Ishikawa (cell line): ENCODE data around the gene KCNQ5.

Experiments used
- CEBPB ChIP-seq: IDR thresholded peaks from 2 replicates; pipeline ENCODE4 v1.6.1; 2012
- CREB1 ChIP-seq: IDR thresholded peaks from 2 replicates; pipeline ENCODE4 v1.6.1; 2012; ENCODE audit warnings: low read depth
- EGR1 ChIP-seq: IDR thresholded peaks from 2 replicates; pipeline ENCODE4 v1.6.1; 2012
- EP300 ChIP-seq: IDR thresholded peaks from 2 replicates; pipeline ENCODE4 v1.6.1; 2012; ENCODE audit warnings: borderline replicate concordance
- FOXM1 ChIP-seq: IDR thresholded peaks from 2 replicates; pipeline ENCODE4 v1.6.1; 2012; ENCODE audit warnings: low read depth, borderline replicate concordance
- MAX ChIP-seq: IDR thresholded peaks from 2 replicates; pipeline ENCODE4 v1.6.1; 2012
- NFIC ChIP-seq: IDR thresholded peaks from 2 replicates; pipeline ENCODE4 v1.6.1; 2012
- RAD21 ChIP-seq: IDR thresholded peaks from 2 replicates; pipeline ENCODE4 v1.6.1; 2012; ENCODE audit warnings: low read depth
- REST ChIP-seq: IDR thresholded peaks from 2 replicates; pipeline ENCODE4 v1.6.1; 2012; ENCODE audit warnings: low read depth, mild to moderate bottlenecking
- TAF1 ChIP-seq: IDR thresholded peaks from 2 replicates; pipeline ENCODE4 v1.6.1; 2012; ENCODE audit warnings: low read depth, mild to moderate bottlenecking
- TCF12 ChIP-seq: IDR thresholded peaks from 2 replicates; pipeline ENCODE4 v1.6.1; 2012; ENCODE audit warnings: low read depth
- TEAD4 ChIP-seq: IDR thresholded peaks from 2 replicates; pipeline ENCODE4 v1.6.1; 2012
- USF1 ChIP-seq: IDR thresholded peaks from 2 replicates; pipeline ENCODE4 v1.6.1; 2012
- YY1 ChIP-seq: IDR thresholded peaks from 2 replicates; pipeline ENCODE4 v1.6.1; 2012; ENCODE audit warnings: low read depth
- ZBTB7A ChIP-seq: IDR thresholded peaks from 2 replicates; pipeline ENCODE4 v1.6.1; 2012; ENCODE audit warnings: low read depth

The KCNQ5 gene

DNA sequence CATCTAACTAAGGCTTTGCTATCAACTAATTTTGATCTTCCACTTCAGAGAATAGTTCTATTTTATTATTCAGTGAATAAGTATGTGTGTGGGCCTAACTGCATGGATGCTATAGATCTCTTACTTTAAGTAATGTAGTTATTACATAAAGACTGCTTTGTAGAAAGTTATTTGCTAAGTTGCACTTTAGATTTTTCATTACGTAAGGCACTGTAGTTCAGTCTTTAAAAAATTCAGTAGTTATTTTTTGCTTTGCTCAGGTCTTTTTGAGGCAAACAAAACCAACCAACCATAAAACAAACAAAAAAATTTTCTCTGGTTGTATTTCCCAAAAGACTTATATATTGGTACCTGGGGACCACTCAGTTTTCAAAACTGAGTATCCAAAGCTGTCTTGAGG lies 53.0 kb downstream of the KCNQ5 start:
- TF ChIP-seq FOXM1 (no peak), REST (no peak), CREB1 (no peak), TEAD4 (no peak), CEBPB (no peak), RAD21 (no peak), TCF12 (no peak), YY1 (no peak), USF1 (no peak), ZBTB7A (no peak), MAX (no peak), EGR1 (no peak), TAF1 (no peak), EP300 (no peak), NFIC (no peak)

GRCh38 chr6:72675396-72675795 lies 53.5 kb downstream of the KCNQ5 start:
- TF ChIP-seq TEAD4 (no peak), NFIC (no peak), EGR1 (no peak), USF1 (no peak), TCF12 (no peak), FOXM1 (no peak), CREB1 (no peak), REST (no peak), TAF1 (no peak), YY1 (no peak)

- TF ChIP-seq RAD21: no peak
- no peak for TF ChIP-seq REST
- no peak for TF ChIP-seq CEBPB
- TF ChIP-seq TAF1: no peak
- no peak for TF ChIP-seq ZBTB7A
- no peak for TF ChIP-seq FOXM1
- no peak for TF ChIP-seq YY1
- TF ChIP-seq NFIC: no peak
- TF ChIP-seq USF1: no peak
- no peak for TF ChIP-seq TEAD4
- TF ChIP-seq MAX: no peak
- TF ChIP-seq EP300: no peak
- TF ChIP-seq TCF12: no peak
- no peak for TF ChIP-seq EGR1
- TF ChIP-seq CREB1: no peak
These were observed 55.1 kb downstream of the KCNQ5 start for GRCh38 chr6:72676995-72677394.

GRCh38 chr6:72677740-72678139 lies 55.9 kb downstream of the KCNQ5 start:
- no peak for TF ChIP-seq CREB1
- no peak for TF ChIP-seq EP300
- no peak for TF ChIP-seq ZBTB7A
- no peak for TF ChIP-seq REST
- no peak for TF ChIP-seq NFIC
- TF ChIP-seq MAX: no peak
- no peak for TF ChIP-seq YY1
- TF ChIP-seq CEBPB: no peak
- TF ChIP-seq TCF12: no peak
- no peak for TF ChIP-seq TEAD4
- no peak for TF ChIP-seq EGR1
- TF ChIP-seq TAF1: no peak
- no peak for TF ChIP-seq USF1
- TF ChIP-seq RAD21: no peak
- TF ChIP-seq FOXM1: no peak
